HT1080 (cell line): ENCODE results near the gene EXPH5. TPM values are rescaled to one million over a fixed set of nuclear protein-coding genes. Genes with fewer than 3 reads are reported as not detected.

Experiments
- DNase-seq: peaks from one replicate; pipeline ENCODE4 v3.0.0-alpha.2; 2015; ENCODE audit warnings: low read depth
- total RNA-seq: library from RNA; depleted of rRNA; stranded (reverse); fragments of >200 nt; shearing (Covaris generic); gene quantifications from 2 replicates; pipeline ENCODE4 v1.2.3, GENCODE V29; 2014

The EXPH5 gene
- total RNA-seq, 1 experiment from 2014 or later: 1.7 TPM

GRCh38 chr11:108568195-108568858 is 25.2 kb downstream of the EXPH5 start:
- DNase-seq: no peak

DNA sequence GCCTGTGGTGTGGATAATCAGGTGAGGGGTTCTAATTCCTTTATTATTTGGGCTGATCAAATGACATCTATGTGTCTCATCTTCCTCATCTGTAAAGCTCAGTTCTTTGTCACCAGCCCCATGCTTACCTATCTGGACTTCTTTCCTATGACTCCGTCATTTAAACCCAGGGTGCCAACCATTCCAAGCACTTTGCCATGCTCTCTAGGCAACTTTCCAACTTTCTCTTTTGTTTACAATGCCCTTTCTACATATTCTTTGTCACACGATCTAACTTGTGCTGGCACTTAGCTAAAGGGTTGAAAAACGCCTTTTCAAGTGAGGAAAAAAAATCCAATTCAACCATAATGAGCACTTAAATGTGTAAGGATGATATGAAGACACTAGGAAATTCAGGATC is 27.9 kb downstream of the EXPH5 start:
- no peak for DNase-seq

DNA sequence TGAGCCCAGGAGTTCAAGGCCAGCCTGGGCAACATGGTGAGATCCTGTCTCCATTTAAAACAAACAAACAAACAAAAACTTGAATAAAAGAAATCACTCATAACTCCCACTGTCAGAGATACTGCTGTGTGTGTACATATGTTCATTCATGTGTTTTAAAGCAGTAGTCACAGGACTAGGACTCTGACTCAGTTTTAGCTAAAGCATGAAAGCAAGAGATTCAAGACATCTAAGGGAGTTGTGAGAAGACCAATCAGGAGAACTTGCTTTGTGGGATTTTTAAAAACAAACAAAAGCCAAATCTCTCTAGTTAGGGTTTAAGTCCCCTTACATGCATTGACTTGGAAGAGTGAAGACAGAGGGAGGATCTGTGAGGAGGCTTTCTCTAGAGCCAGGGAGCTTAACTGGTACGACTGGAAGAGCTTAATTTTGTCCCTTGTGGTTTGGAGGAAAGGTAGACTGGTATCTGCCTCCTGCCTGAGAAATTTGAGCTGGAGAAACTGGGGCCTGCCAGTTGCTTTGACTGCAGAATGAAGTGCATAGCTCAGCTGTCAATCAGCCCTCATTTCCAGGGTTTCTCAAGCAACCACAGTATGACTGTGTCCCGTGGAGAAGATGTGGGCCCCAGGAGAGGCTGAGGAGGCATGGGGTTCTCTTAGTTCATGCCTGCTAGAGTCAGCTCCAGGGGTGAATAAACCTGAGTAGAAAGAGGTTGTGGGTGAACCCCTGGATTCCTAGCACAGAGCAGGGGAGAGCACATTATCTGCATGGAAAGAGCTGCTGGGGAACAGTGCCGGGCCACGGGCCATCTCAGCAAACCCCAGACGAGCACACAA is 30.6 kb downstream of the EXPH5 start:
- DNase-seq: no peak

DNA sequence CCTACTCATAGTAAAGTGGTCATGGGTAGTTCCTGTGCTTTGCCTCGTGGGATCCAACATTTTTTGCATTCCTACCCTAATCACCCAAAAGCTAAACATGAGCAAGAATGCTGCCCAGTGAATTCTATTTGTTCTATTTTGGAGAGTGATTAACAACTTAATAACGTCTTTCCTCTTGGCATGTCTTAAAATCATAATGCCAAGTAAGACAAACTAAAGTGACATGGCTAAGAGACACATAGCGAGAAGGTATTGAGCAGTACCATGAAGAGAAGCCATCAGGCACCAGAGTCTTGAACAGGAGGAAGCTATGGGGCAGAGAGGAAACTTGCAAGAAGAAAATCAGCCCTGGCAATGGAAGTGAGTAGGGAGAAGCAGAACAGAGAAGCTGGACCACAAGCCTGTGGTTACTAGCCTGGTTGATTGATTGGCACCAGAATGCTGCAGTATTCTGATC is 32.0 kb downstream of the EXPH5 start:
- DNase-seq: no peak

GRCh38 chr11:108559904-108560303 is 33.7 kb downstream of the EXPH5 start:
- no peak for DNase-seq

DNA sequence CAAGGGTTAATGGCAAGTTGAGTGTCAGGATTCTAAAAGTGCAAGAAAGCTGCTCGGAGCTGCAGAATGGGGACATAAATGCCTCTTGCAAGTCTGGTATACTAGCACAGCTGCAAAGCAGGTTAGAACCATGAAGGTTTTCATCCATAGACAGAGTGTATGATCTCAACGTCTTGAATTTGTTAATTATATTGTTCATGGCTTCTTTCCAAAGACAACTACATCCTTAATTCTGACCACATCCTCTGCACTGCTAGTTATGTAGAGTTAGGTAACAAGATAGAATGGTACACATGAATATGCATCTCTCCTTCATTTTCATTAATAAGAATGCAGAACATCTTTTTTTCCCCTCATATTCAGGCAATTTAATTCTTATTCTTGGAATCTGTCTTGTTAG is 34.2 kb downstream of the EXPH5 start:
- peak; percentile 38 for DNase-seq

DNA sequence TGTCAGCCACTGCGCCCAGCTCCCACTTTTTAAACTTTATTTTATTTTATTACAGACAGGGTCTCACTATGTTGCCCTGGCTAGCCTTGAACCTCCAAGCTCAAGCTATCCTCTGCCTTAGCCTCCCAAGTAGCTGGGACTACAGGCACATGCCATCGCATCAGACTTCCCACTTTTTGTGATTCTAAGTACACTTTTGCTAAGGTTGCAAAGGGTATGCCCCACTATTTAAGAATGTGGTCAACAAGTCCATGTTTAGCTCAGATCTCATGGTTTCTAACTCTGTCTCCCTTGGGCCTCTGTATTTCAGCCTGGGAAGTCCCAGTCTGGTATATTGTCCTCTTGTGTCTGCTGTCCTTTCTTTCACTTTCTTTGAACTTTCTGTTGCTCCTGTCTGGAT is 35.3 kb downstream of the EXPH5 start:
- no peak for DNase-seq

GRCh38 chr11:108556019-108556418 is 37.5 kb downstream of the EXPH5 start:
- DNase-seq: no peak

DNA sequence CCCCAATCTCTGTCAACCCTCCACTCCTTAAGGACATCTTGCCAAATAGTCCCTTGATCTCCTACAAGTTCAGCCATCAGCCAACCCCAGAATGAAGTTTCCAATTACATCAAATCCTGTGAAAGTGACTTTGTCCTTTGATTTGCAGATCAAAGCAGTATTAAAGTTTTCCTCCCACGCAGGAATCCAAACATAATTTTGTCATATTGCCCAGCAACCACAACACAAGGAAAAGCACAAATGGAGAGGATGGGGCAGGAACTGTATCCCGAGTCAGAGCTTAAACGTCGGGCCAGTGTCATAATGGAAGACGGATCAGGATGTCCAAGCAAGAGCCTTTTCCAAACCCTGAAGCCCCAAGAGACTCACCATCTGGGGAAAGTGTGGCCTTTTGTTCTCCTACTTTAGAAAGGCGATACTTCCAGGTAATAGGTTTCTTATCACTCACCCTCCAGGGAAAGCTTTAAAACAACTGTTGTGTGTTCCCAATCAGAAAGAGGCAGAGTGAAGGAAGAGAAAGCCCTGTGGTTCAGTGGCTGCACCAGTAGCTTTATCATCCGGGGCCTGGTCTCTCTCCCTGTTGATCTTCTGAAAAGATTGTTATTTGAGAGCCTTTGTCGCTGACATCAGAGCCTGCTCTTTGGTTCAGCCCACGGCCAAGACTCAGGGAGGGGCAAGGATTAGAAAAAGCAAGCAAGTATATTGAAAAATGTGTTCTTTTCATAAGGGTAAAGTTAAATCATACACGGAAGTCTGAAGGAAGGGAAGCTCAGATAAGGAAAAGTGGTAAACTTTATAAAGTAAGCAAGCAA is 41.7 kb downstream of the EXPH5 start:
- no peak for DNase-seq

DNA sequence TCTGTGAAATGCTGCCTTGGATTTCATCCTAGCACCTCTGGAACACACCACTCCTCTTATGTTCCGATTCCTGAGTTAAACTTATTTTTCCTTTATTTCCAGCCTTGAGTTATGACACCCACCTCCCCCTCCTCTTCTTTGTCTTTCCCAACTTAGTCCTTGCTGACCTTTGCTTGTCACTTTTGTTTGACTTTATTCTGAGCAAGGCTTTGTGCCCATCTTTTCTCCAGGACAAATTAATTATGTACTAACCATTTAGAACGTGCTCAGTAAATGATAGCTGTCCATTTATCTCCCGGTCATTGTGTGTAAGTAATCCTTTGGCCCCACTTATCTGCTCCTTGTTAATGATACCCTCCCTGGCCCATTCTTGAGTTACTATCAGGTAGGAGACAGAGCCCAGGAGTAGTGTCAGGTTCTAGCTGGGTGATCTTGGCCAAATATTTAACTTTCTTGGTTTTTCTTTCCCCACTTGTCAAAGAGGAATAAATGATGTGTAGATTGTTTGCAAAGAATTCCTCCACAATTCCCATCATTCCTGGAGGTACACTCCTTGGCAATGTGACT is 44.2 kb downstream of the EXPH5 start:
- DNase-seq: no peak

DNA sequence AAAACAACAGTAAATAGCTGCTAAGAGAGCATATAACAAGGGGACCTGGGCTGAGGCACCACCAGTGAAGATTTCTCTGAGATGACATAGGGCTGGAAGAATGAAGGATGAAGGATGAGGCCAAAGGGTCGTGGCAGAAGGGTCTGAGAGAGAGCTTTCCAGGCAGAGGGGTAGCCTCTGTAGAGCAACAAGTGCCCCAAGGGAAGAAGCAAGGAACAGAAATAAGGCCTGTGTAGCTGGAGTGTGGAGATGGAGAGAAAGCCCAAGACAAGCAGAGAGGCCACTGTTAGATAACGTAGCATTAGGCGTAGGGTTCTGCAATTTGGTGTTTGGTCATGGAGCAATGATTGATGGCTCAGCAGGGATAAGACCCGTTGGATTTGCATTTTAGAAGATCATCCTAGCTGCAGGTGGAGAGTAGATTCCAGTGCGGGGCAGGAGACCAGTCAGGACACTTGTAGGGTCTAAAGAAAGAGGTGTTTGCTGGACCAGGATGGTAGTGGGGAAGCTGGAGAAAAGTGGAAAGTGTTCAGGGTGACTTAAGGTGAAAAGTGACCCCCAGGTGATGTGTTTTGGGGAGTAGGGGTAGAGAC is 47.6 kb downstream of the EXPH5 start:
- no peak for DNase-seq

- DNase-seq: no peak
These were observed 50.1 kb downstream of the EXPH5 start for GRCh38 chr11:108543316-108543964.

DNA sequence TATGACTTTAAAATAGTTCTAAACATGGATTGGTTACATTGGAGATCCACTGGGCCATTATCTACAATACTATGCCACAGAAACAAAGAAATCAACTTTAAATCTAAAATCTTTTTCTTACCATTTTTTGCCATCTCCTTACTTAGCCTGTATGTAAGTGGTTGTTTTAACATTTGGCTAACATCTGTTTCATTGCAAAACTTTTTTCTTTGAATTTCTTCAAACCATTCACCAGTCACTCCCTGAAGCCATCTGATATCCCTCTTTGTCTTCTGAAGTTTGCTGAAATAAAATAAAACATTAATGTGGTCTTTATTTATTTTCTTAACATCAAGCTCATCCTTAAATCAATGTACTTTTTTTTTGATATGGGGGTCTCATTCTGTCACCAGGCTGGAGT is 52.0 kb downstream of the EXPH5 start:
- no peak for DNase-seq

- no peak for DNase-seq
These were observed 55.1 kb downstream of the EXPH5 start for GRCh38 chr11:108538502-108538901.

DNA sequence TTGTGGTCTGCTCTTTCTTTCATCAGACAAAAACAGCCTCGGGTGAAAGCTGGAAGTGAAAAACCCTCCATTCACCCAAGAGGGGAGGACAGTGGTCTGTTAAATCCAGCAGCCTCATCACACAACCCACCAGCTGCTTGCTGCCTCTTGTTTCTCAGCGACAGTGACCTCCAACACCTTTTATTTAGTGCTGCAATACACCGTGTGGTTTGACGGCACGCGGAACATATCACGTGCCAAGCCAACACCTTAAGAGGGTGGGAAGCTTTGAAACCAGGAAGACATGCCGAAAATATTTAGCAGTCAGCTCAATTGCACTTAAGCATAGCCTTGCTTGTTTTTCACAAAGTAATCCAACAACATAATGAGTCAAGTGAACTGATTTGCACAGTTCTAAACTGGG is 55.5 kb downstream of the EXPH5 start:
- no peak for DNase-seq

- no peak for DNase-seq
These were observed 56.8 kb downstream of the EXPH5 start for GRCh38 chr11:108536783-108537182.

- no peak for DNase-seq
These were observed 58.1 kb downstream of the EXPH5 start for GRCh38 chr11:108535384-108535955.

DNA sequence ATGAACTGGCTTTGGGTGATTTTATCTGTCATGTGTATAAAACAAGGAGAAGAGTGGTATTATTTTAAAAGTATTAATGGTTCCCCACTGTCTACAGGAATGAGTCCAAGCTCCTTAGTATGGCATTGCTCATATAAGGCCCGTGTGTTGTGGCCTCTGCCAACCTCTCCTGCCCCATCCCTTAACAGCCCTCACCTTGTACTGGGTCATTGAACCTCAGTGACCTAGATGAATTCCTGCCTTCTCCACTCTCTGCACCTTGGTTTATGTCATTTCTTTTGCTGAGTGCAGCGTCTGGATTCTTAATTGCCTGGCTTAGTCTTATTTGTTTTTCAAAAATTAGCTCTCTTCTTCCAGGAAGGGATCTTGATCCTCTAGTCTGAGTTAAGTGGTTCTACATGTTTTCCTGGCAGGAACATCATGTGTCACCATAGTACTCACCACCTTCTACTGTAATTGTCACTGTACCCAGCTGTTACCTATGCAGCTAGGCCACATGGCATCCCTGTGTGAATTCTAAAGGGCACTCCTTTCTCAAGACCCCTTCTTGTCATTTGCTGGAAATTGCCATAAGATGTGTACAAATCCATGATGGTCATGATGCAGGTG is 59.2 kb downstream of the EXPH5 start:
- DNase-seq: no peak

- no peak for DNase-seq
These were observed 63.1 kb downstream of the EXPH5 start for GRCh38 chr11:108530426-108530825.

DNA sequence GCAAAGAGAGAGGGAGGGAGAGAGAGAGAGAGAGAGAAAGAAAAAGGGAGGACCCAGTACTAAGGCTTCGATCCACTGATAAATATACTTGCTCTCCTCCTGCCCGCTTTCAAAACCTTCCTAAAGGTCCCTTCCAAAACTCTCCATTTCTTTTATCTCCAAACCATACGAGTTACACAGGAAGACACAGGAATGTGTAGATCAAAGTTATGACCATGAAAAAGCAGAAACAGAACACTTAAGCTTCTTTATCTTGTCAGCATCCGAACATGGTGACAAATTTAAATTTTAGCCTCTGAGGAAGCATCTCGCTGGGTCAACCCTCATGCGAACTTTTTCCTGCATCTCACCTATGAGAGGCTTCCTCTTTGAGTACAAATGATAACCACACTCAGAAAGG is 66.2 kb downstream of the EXPH5 start:
- no peak for DNase-seq
